GM08714 (cell line): ENCODE data around the gene IL1RN.

Experiments used
- H3K4me3 ChIP-seq: fragments of 200-500 bp; sonication (Bioruptor generic); 2 replicates; pipeline ENCODE4 v1.5.1; 2014; ENCODE audit warnings: mild to moderate bottlenecking, low read length, inconsistent platforms
- ZNF274 ChIP-seq: IDR thresholded peaks from 2 replicates; pipeline ENCODE4 v1.6.1; 2012; ENCODE audit warnings: mild to moderate bottlenecking, low read depth, low read length

The IL1RN gene

DNA sequence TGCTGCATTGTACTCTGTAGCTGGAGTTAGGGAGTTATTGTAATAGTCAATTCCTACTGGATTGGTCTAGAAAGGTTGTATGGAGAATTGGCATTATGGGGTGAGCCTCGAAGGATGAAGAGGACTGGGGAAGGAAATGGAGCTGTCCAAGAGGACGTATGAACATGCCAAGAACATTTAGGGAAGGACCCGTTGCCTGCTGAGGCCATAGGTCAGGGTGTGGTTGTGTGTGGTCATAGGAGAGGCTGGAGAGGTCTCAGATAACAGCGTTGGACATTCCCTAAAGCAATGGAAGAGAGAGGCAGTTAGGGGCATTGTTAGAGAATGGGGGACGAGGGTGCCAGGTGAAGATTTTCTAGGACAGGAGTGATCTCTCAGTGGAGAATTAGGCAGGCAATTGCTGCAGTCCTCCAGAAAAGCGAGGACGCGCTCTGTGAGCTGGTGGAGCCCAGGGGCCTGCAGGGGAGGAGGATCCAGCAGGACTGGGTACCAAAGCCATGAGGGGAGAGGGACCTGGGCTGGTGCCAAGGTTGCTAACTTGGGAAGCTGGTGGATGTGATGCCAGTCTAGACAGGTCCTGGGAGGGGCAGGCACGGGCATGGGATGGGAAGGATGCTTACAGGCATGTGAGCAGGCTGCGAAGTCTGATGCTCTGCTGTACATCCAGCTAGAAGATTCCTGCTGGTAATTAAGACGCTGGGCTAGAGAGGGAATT lies 37.0 kb downstream of the IL1RN start:
- H3K4me3 ChIP-seq, result no peak overlapping the region
- TF ChIP-seq ZNF274, result no peak

DNA sequence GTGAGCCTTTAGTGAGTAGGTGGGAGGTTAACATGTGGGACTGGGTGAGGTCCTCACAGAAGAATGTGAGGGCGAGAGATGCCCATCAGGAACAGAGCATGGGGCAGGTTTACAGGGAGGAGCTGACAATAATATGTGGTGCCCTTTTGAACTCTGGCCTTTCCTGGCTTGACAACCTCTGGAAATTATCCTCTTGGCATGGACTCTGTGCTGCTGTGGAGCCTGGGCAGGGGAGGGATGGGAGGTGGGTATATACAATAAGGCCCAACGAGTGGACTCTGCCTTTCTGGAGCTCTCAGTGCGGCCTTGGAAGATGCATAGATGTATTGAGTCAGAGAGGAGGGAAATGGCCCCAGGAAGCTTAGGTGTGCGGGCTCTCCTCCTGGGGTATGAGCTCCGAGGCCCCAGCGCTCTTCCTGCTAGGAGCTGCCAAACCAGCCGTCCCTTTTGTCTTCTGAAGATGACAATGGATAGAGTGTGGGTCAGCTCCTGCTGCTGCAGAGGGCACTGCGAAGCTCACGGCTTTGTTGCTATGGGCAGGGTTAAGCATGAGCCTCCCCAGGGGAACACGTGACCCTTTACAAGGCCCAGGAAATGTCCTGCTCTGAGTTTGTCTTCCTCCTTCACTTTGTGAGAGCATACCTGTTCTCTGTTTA lies 37.7 kb downstream of the IL1RN start:
- H3K4me3 ChIP-seq, result no peak overlapping the region
- TF ChIP-seq ZNF274, result no peak

DNA sequence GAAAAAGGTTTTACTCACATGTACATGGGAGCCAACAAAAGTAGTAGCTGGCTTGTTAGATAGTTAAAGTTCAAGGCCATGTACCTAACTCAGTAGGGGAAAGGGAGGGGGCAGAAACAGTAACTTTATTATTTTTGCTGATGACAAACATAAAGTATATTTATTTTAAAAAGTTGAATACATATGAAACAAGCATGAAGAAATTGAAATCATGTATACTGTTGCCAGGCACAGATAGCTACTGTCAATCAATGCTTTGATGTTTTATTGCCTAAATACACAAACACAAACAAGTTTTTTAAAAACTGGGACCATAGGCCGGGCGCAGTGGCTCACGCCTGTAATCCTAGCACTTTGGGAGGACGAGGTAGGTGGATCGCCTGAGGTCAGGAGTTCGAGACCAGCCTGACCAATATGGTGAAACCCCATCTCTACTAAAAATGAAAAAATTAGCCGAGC lies 38.8 kb downstream of the IL1RN start:
- no peak for TF ChIP-seq ZNF274
- H3K4me3 ChIP-seq, result no peak overlapping the region

DNA sequence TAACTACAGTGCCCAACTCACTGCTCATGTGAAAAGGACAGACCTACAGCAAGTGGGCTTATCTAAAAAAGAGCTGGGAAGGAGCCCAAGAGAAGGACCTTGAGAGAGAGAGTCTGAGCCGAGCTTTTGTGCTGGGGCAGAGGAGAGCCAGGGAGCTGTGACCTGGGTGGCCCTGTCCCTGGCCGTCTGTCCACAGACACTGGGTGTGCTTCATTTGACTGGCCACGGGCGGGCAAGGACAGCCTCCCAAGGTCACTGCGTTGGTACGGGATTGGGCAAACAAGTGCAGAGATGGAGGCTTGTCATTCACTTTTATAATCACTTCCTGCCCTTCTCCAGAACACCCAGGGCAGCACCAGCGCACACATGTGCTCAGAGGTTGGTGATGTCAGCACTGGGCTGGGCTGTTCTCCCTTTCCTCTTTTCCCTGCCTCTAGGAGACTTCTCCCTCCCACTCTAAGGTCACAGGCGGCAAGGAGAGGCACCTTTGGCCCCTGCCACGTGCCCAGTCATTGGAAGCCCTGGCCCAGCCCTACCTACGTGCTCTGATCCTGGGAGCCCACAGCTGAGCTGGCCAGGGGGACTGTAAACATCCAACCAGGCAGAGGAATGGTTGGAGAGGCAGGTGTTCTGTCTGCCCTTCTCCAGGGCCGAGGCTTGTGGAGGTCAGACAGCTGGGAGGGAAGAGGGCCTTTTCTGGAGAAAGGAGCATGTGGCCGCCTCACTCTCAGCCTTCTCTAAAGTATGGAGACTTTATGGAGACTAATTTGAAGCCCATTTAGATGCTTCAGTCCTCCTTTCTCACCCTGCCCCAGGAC lies 39.9 kb downstream of the IL1RN start:
- no peak for TF ChIP-seq ZNF274
- no peak overlapping the region for H3K4me3 ChIP-seq

DNA sequence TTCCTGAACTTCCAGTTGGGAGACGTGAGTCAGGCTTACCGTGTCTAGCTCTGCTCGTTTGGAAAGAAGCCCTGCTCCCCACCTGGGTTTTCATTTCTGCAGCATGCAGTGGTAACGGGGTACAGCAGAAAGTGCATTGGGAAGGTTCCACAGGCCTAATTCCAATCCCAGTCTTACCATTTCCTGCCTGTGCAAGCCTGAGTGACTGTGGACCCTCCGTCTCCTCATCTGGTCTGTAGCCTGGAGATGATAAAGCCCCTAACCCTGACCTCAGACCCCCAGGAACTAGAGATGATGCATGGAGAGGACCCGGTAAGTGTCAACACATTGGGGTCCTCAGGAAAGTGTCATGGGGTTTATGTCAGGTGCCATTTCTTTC lies 40.6 kb downstream of the IL1RN start:
- TF ChIP-seq ZNF274, result no peak
- no peak overlapping the region for H3K4me3 ChIP-seq

DNA sequence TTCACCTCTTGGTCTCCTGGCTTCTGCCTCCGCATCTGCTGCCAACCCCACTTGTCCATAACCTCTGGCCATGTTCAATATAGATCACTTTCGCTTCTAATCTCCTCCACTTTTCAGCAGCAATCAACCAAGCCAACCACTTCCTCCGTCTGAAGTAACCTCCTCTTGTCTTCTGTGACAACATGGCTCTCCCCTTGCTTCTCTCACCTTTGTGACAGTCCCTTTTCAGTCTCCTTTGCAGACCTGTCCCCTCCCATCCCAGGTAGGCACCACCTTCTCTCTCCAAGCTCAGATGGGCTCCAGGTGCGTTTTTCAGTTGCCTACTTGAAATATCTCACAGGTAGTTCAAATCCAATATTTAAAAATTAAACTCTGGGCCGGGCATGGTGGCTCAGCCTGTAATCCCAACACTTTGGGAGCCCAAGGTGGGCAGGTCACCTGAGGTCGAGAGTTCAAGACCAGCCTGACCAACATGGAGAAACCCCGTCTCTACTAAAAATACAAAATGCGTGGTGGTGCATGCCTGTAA lies 41.7 kb downstream of the IL1RN start:
- TF ChIP-seq ZNF274, result no peak
- no peak overlapping the region for H3K4me3 ChIP-seq

DNA sequence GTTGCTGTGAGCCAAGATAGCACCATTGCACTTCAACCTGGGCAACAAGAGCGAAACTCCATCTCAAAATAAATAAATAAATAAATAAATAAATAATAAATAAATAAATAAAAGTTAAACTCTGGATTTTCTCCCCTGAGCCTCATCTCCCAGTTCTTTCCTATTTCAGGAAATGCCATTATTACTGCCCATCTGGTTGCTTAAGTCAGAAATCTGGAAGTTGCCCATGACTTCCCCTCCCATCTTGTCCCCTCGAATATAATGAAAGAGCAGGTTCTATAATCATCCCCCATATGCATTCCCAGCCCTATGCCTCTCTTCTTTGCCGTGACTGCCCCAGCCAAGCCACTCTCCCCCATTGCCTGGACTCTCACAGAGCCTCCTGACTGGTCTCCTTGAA lies 42.2 kb downstream of the IL1RN start:
- no peak overlapping the region for H3K4me3 ChIP-seq

DNA sequence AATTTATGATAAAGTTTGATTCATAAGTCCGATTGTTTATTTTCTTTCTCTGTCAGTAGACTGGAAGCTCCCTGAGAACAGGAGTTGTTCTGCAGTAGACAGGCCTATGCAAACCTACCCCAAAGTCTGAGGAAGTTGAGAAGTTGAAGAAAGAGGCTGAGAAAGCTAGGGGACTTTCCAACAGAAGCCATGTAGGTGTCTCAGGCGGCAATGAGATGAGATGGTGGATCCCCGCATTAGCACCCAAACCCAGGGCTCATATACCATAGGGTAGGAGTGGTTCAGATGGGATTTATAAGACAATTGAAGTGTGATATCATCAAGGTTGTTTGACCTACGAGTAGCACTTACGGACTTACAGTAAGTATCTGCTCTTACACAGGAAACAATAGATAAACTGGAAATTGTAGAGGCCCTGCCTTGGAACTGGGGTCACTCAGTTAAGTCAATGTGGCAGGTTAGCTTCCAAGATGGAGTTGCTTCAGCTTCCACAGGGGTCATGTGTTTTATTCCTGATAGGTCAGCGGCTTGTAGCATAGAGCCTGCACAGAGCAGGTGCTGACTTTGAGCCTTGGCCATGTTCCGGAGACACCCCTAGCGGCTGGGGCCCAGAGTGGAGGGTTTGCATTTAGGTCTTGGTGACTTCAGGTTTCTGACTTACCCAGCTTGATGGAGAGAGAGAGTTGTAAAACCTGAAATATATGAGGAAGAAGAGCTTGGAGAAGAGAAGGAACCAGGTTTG lies 44.1 kb downstream of the IL1RN start:
- H3K4me3 ChIP-seq, result no peak overlapping the region
- no peak for TF ChIP-seq ZNF274

More for the DNA sequence above, 42.2 kb downstream of the IL1RN start:
- no peak for TF ChIP-seq ZNF274

DNA sequence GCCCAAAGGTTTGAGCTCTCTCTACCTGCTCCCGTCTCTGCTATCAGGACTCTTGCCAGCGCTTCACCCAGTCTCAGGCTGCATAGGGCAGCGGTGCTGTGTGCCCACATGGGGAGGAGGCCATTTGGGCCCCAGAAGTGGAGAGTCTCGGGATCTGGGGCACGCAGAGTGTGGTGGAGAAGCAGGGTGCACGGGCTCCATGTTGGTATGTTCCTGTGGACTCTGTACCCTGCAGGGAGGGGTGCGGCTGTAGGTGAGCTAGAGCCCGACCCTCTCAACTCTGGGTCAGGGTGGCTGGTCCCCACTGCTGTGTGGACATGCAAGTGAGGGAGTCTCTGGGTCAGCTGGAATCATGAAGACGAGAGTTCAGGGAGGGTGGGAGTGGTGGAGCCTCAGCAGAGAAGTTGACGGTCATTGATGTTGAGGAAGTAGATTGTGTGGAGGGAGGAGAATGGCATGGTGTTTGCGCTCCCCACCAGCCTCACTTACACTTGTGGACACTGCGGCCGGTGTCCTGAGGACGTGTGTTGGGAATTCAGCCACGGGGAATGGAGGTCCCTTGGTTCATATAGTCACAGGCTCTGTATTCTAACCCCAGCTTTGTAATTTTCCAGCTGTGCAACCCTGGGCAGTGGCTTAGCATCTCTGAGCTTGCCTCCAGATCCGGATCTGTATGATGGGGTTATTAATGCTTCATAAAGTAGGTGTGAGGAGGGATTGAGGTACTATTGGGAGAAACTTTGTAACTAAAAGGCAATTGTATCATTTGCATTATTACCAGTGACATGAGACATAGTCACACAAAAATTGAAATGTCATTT lies 45.5 kb downstream of the IL1RN start:
- TF ChIP-seq ZNF274, result no peak
- H3K4me3 ChIP-seq, result no peak overlapping the region

DNA sequence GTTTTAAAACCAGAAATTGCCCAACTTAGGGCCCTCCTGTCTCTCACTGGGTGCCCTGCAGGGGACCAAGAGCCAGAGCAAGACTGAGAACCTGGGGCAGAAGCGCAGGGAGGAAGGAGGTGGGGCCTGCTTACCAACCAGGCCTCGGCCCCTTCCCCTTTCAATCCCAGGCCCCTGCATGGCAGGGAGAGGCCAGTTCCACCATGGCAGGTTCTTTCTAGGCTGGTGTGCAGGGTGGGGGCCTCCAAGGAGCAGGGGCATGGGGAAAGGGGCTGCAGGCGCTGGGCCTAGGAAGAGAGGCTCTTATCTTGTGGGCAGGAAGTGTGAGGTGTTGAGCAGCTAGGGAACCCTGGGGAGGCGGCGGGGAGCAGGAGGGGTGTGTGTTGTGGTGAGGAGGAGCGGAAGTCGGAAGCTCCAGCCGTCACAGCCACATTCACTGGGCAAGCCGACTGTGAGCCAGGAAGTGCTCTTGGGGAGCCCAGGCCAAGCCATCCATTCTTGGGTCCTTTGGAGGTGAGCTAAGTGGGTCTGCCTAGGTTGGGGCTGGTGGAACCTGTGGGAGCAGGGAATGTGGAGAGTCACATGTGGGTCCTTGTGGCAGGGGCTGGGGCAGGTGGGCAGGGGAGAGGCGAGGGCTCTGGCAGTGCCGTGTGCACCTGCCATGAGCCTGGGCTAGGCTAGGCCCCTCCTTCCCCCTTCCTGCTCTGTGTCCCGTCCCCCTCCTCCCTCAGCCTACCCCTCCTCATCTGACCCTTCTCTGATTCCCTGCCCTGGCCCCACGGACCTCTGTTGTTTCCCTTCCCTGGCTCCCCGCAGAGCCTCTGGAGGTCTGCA lies 46.4 kb downstream of the IL1RN start, which contains the start of gene PSD4:
Gene PSD4, plus strand, starts transcription at position 430 of the 834 bp plus-strand sequence. CDS start 8,486 bp downstream, outside the sequence.
- TF ChIP-seq ZNF274, result no peak
- H3K4me3 ChIP-seq, result peak within 1 kb of the TSS; percentile 76

DNA sequence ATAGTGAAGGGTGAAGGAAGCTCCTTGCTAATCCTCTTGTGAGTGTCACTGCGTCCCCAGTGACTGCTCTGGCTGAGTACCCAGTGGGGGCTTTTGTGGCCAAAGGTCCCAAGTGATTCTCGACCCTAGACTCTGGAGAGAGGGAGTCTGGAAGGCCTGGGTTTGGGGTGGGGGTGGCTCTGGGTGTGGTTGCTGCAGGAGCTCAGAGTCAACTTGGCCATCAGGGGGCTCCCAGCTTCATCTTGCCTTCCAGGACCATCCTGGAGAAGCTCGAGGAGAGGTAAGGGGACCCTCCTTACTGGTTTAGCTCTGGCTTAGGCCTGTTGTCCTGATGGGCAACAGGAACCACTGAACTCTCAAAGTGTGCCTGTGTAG lies 47.0 kb downstream of the IL1RN start:
- H3K4me3 ChIP-seq, result peak overlapping the region; percentile 76
- no peak for TF ChIP-seq ZNF274

DNA sequence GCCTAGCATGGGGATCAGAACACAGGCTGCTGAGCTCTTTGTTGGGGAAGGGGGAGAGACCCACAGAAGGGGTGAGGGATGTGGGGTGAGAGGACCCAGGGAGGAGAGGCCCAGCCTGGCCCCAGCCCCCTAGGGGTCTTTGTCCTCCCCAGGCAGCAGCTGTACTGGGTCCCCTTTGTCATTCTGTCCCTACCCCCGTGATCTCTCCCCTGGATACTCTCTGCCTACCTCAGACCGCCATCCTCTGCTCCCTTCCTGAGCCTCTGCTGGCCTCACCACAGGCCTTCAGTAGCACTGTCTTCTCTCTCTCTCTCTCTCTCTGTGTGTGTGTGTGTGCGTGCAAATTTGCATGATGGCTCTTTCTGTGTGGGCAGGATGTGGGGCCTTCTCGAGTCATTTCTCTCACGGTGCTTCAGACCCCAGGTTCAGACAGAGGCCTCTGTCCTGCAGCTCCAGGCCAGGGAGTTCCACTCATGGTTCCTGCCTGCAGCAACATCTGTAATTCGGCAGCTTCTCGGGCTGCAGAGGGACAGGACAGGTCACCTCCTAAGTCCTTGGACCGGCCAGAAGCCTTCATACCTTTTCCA lies 47.7 kb downstream of the IL1RN start:
- no peak for TF ChIP-seq ZNF274
- peak overlapping the region; percentile 76 for H3K4me3 ChIP-seq
